ENCODE data around the gene VEZF1.

GRCh38 chr17:57963149-57963511 is 24.9 kb downstream of the VEZF1 start:
- no peak for TF ChIP-seq CTCF (conservative IDR thresholded peaks at IDR 0.05 in 1 of 2, IDR thresholded peaks at IDR 0.05 in 1 of 2; ENCODE audit: low read depth in 1 of 2, low read length in 2 of 2)
- TF ChIP-seq EZH2 (IDR thresholded peaks at IDR 0.05; ENCODE audit: low read length, missing control alignments), result no peak
